Renal cortex interstitium (tissue), 11 donors: Measurements from ENCODE around the gene TLE7. TPM values are rescaled to one million over a fixed set of nuclear protein-coding genes. Genes with fewer than 3 reads are reported as not detected.

Experiments
- DNase-seq, 11 donors: peaks; one replicate each; pipeline ENCODE4 v3.0.0-alpha.2; 2013; ENCODE audit warnings: low read depth in 9 of 11, low spot score in 4 of 11; ENCODE audit errors: extremely low read depth in 1 of 11
- polyA plus RNA-seq, 3 donors: library from polyadenylated mRNA; unstranded; fragments of 120-200 nt; gene quantifications; one replicate each; pipeline ENCODE4 v1.2.1, GENCODE V29; 2013; ENCODE audit not compliant: insufficient read length in 3 of 3

The TLE7 gene
- polyA plus RNA-seq, 3 donors: not detected

DNA sequence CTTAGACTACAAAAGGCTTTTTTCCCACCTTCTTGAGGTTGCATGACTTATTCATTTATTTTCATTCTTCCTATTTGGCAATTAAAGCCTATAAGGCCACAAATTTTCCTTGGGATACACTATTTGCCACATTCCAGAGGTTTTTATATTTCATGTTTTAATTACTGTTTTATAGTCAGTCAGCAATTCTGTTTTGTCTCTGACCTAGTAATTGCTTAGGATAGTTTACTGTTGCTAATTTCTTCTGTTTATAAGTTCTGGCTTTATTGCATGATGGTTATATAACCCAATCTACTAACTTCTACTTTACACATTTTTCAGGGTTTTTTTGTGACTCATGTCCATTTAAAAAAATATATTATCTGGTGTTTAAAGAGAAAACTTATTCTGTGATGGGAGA lies 17.7 kb upstream of the TLE7 start:
- no peak for DNase-seq

DNA sequence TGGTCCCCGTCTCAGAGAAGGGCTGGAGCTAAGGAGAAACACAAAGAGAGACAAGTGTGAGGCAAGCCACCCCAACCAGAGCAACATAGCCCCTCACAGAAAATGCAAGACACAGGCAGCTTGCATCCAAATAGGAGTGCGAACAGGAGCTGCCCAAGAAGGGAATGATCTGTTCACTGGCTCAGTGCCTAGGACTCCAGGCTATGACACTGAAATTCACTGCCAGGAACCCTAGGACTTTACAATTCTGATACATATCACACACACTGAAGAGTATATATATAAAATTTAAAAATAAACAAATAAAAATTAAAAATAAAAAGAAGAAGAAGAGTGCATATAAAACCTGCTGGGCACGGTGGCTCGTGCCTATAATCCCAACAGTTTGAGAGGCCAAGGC lies 14.9 kb upstream of the TLE7 start:
- DNase-seq: no peak

GRCh38 chr16:71453036-71453435 lies 11.2 kb upstream of the TLE7 start:
- DNase-seq: no peak

DNA sequence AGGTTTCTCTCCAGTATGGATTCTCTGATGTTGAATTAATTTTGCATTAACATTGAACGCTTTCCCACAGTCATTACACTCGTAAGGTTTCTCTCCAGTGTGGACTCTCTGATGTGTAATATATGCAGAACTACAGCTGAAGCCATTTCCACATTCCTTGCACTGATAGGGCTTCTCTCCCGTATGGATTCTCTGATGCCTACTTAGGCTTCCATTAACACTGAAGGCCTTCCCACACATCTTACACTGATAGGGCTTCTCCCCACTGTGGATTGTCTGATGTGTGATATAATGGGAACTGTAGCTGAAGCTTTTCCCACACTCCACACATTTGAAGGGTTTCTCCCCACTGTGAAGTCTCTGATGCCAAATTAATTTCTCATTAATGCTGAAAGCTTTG lies 7.2 kb upstream of the TLE7 start:
- DNase-seq: no peak

DNA sequence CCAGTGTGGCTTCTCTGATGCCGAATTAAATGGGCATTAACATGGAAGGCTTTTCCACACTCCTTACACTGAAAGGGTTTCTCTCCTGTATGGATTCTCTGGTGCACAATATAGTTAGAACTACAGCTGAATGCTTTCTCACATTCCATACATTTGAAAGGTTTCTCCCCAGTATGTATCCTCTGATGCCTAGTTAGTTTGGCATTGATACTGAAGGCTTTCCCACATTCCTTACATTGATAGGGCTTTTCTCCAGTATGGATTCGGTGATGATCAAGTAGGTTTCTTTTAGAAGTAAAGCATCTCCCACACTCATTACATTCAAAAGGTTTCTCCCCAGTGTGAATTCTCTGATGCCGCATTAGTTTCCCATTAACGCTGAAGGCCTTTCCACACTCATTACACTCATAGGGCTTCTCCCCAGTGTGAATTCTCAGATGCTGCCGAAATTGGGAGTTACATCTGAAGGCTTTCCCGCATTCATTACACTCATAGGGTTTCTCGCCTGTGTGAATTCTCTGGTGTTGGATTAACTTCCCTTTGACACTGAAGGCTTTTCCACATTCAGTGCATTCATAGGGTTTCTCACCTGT lies 6.5 kb upstream of the TLE7 start:
- DNase-seq: no peak

- no peak for DNase-seq
These were observed 1.9 kb upstream of the TLE7 start for GRCh38 chr16:71443714-71444113.

- DNase-seq: no peak
These were observed 355 bp downstream of the TLE7 start for GRCh38 chr16:71441348-71442050.

GRCh38 chr16:71440669-71441347 lies 1.0 kb downstream of the TLE7 start:
- no peak for DNase-seq

DNA sequence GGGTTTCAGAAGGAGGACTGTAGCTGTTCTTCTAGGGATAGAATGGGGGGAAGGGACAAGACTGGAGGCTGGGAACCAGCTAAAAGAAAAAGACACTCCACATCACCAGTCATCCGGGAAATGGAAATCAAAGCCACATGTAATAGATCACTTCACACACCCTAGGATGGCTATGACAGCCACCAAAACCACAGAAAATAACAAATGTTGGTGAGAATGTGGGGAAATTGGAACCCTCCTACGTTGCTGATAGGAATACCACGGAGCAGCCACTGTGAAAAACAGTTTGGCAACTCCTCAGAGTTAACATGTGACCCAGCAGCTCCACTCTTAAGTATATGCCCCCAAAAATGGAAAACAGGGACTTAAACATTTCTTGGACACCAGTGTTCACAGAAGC lies 2.3 kb downstream of the TLE7 start:
- DNase-seq: no peak

DNA sequence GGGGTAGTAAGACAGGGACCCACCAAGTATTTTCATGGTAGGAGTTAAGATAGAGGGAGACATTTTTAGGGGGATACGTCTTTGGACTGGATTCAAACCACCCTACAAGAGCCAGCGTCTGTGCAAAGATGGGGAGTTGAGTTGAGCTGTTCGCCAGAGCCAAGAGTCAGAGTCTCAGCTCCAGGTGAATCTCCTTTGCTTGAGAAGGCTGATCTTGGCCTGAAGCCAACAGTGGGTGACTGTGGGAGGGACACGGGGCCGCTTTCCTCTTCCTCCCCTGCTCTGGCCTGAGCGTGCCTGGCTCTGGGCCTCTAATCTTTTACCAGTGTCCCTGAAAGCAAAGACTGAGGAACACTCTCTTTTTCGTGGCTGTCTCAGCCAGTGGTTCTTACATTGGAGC lies 5.4 kb downstream of the TLE7 start:
- DNase-seq: no peak

DNA sequence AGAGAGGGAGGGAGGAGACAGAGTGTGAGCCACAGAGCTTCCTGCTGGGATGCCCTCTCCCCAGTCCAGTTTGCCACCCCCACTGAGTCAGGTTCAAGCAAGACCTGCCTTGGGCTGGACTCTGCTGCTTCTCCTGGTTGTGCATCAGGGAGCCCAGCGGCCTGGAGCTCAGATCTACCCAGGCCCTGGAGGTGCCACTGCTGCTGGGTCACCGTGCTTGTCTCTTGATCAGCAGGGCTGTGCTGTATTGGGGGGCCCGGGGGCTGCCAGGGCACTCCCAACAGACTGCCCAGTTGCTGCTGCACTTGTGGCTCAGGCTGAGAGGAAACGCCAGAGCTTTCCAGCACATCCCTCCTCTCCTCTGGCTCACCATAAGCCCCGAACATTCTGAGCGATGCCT lies 8.9 kb downstream of the TLE7 start:
- no peak for DNase-seq

DNA sequence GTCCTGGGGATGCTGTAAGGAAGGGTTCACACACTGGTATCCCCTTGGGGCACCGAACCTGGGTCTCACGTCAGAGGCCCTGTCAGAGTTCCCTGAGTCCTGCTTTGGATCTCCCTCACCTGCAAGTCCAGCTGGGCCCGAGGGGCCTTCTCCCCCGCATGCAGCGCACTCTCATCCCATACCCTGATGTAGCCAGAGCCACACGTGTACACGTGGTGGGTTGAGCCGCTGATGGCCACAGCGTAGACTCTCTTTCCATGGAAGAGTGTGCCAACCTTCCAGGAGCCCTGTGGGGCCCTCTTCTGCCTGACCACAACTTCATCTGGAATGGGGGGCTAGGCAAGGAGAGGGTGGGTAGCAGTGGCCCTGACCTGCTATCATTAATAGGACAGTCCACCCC lies 9.9 kb downstream of the TLE7 start:
- no peak for DNase-seq

- no peak for DNase-seq
These were observed 10.7 kb downstream of the TLE7 start for GRCh38 chr16:71431176-71431575.

DNA sequence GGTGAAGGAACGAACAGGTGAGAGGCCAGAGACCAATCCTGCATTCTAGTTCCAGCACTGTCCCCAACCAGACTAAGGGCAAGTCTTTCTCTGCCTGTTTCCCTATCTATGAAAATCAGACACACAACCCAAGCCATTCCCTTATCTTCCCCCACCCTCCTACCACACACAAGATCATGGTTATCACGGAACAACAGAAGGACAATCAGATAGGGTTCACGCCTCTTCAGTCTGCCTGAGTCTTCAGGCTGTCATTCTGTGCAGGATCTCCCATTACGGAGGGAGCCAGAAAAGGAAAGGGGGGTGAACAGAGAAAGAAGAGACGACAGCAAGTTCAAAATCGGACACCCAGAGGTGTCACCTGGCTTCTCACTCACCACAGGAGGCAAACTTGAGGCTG lies 11.1 kb downstream of the TLE7 start:
- DNase-seq: no peak

DNA sequence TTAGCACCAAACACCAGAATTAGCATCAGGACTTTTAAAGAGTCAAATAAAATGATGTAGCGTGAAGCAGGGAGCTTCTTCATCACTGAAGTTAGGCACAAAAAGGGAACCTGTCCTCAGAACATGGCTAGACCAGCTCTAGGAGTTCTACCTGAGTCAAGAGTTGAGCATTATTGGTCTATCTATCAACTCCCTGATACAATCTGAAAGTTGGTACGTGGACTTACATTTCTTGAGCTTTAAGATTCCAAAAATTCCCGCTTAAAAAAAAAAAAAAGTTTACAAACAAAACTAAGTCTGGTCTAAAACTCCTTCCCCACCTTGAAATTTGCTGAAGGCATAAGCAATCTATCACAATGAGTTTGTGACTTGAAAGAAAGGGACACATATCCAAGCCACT lies 12.3 kb downstream of the TLE7 start:
- no peak for DNase-seq

- DNase-seq: no peak
These were observed 13.0 kb downstream of the TLE7 start for GRCh38 chr16:71428883-71429282.

DNA sequence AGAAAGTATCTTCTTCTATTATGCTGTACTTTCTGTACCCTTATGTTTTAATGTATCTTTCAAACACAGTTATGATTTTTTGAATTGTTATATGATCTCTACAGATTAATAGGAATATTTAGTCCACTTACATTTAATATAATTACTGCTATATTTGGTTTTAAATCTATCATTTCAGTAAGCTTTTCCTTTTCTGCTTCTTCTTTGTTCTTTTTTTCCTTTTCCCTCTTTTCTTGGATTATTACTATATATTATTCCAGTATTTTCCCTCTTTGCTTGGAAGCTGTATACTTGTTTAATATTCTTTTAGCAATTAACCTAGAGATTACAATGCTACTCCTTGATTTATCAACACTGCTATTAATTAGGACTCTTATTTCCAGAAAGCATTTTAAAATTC lies 13.5 kb downstream of the TLE7 start:
- DNase-seq: no peak

DNA sequence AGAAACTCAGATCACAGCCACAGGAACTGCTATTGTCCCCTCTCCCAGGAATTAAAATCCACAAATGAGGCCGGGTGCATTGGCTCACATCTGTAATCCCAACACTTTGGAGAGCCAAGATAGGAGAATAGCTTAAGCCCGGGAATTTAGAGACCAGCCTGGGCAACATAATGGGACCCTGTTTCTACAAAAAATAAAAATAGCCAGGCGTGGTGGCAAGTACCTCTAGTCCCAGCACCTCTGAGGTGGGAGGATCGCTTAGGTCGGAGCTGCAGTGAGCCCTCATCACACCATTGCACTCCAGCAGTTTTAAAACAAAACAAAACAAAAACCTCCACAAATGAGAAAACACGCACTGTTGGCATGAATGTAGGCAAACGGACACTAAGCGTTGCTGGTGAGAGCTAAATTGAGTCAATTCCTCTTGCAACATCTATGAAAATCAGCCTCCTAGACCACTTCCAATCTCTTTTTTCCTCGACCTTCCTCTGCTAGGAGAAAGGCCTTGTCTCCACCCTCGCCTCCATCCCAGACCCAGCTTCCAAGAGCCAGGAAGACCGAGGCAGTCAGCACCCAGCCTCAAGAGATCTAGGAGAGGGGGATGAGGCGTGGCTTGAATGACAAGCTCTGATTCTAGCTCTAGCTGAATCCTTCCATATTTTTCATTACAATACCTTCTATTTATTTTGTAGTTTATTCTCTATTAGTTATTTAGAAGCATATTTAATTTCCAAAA lies 14.8 kb downstream of the TLE7 start:
- DNase-seq: no peak

DNA sequence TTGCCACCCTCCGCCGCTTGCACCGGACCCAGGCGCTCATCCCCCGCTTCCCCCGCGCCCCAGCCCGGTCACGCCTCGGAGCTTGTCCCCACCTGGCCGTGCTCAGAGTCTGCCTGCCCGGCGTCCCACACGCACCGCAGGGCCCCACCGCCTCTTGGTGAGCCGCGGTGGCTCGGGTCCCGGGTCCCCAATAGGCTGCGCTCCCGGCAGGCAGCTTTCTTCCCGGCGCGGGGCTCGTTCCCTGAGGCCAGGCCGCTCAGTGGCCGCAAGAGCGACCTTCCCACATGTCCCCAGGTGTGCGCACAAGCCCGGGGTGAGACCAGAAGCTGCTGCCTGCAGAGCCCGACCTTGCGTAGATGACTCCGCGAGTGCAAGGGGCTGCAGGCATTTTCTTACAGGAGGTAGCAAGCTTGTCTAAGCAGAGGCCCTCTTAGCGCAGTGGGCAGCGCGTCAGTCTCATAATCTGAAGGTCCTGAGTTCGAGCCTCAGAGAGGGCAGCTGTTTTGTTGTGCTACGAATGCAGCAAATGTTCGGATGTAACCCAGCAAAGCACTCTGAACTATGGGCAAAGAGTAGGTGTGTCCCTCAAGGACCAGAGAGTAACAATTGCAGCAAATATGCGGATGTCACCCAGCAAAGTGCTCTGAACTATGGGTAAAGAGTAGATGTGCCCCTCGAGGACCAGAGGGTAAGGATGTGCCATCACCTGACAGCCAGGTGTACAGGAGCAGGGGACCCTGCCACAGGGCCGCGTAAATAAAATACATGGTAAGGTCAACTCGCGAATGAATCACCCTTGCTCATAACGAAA lies 15.6 kb downstream of the TLE7 start:
- DNase-seq: peak in 7 of 11 donors; percentile 17 to 44 (median 31)
